GM23248 (cell line): Measurements from ENCODE around the gene PRR5.

Source experiments
- EZH2 ChIP-seq: fragments of 200-600 bp; sonication (generic); IDR thresholded peaks from 2 replicates; pipeline ENCODE4 v1.6.1; 2018; ENCODE audit warnings: antibody characterized with exemption, mild to moderate bottlenecking; ENCODE audit not compliant: insufficient read depth, poor library complexity, severe bottlenecking
- EZH2phosphoT487 ChIP-seq: fragments of 200-600 bp; sonication (generic); IDR thresholded peaks from 2 replicates; pipeline ENCODE4 v1.6.1; 2018; ENCODE audit warnings: antibody characterized with exemption, moderate library complexity, mild to moderate bottlenecking, low read depth; ENCODE audit not compliant: insufficient read depth

DNA sequence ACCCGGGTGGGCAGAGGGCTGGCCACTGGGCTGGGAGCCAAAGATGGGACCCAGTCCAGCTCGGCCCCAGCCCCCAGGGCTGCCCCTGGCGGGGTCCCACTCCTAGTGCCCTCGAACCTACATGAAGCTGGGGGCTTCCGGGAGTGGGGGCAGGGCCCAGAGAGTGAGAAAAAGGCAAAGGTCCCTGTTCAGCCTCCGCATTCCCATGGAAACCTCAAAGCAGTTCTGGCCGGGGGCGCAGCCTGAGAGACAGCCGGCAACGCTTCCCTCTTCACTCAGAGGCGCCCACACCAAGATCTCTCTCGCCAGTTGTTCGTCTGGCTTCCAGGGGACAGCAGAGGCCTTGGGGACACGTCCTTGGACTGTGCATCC, 28.0 kb downstream of the PRR5 start:
- TF ChIP-seq EZH2 (no peak), EZH2phosphoT487 (no peak)
